Stomach (tissue), 4 donors: ENCODE data around the gene MIB1.

Source experiments
- EP300 ChIP-seq: sonication (generic); formaldehyde crosslinking; IDR thresholded peaks from one replicate; pipeline ENCODE4 v1.6.1; 2017; ENCODE audit warnings: antibody characterized with exemption
- POLR2A ChIP-seq, 4 donors: fragments of 450-650 bp; IDR thresholded peaks; one replicate each; pipeline ENCODE4 v1.6.1; 2016; ENCODE audit warnings: antibody characterized with exemption in 4 of 4, control low read depth in 2 of 4, mild to moderate bottlenecking in 1 of 4, moderate library complexity in 1 of 4
- POLR2AphosphoS5 ChIP-seq, 3 donors: sonication (generic); formaldehyde crosslinking; IDR thresholded peaks; one replicate each; pipeline ENCODE4 v1.6.1; 2016; ENCODE audit warnings: antibody characterized with exemption in 3 of 3
- TF ChIP-seq, protein P1 (sequence below), 7 experiments: fragments of 450-650 bp in 4 of 7; fragments of 200-600 bp in 3 of 7; sonication (generic) in 3 of 7; IDR thresholded peaks; one replicate each; pipeline ENCODE4 v1.5.1; 2016 to 2019; ENCODE audit warnings: antibody characterized with exemption in 7 of 7, control low read depth in 2 of 7, mild to moderate bottlenecking in 1 of 7

DNA sequence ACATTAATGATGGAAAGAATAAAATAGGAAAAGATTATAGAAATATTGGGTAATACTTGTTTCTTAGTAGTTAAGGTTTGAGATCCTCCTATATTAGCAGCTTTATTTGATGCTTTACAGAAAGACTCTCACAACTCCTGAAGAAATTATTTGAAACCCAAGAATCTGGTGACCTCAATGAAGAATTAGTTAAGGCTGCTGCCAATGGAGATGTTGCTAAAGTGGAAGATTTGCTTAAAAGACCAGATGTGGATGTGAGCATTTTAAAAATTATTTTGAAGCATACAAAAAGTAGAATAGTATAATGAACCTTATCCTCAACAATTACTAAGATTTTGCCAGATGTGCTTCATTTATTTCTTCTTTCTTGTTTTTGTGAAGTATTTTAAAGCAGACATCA is 59.1 kb downstream of the MIB1 start:
- TF ChIP-seq POLR2AphosphoS5 (IDR thresholded peaks at IDR 0.05) (no peak), POLR2A (IDR thresholded peaks at IDR 0.05) (no peak), EP300 (no peak)
- TF ChIP-seq, protein P1, sequence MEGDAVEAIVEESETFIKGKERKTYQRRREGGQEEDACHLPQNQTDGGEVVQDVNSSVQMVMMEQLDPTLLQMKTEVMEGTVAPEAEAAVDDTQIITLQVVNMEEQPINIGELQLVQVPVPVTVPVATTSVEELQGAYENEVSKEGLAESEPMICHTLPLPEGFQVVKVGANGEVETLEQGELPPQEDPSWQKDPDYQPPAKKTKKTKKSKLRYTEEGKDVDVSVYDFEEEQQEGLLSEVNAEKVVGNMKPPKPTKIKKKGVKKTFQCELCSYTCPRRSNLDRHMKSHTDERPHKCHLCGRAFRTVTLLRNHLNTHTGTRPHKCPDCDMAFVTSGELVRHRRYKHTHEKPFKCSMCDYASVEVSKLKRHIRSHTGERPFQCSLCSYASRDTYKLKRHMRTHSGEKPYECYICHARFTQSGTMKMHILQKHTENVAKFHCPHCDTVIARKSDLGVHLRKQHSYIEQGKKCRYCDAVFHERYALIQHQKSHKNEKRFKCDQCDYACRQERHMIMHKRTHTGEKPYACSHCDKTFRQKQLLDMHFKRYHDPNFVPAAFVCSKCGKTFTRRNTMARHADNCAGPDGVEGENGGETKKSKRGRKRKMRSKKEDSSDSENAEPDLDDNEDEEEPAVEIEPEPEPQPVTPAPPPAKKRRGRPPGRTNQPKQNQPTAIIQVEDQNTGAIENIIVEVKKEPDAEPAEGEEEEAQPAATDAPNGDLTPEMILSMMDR (IDR thresholded peaks at IDR 0.05): no peak
